ENCODE measurements around the gene ZNF438.
"Not testable (repeated sequence)": the region's sequence is repeated elsewhere in the genome, so short reads cannot be mapped to it uniquely, and the experiment has no call there.

The ZNF438 gene, protein sequence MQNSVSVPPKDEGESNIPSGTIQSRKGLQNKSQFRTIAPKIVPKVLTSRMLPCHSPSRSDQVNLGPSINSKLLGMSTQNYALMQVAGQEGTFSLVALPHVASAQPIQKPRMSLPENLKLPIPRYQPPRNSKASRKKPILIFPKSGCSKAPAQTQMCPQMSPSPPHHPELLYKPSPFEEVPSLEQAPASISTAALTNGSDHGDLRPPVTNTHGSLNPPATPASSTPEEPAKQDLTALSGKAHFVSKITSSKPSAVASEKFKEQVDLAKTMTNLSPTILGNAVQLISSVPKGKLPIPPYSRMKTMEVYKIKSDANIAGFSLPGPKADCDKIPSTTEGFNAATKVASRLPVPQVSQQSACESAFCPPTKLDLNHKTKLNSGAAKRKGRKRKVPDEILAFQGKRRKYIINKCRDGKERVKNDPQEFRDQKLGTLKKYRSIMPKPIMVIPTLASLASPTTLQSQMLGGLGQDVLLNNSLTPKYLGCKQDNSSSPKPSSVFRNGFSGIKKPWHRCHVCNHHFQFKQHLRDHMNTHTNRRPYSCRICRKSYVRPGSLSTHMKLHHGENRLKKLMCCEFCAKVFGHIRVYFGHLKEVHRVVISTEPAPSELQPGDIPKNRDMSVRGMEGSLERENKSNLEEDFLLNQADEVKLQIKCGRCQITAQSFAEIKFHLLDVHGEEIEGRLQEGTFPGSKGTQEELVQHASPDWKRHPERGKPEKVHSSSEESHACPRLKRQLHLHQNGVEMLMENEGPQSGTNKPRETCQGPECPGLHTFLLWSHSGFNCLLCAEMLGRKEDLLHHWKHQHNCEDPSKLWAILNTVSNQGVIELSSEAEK

DNA sequence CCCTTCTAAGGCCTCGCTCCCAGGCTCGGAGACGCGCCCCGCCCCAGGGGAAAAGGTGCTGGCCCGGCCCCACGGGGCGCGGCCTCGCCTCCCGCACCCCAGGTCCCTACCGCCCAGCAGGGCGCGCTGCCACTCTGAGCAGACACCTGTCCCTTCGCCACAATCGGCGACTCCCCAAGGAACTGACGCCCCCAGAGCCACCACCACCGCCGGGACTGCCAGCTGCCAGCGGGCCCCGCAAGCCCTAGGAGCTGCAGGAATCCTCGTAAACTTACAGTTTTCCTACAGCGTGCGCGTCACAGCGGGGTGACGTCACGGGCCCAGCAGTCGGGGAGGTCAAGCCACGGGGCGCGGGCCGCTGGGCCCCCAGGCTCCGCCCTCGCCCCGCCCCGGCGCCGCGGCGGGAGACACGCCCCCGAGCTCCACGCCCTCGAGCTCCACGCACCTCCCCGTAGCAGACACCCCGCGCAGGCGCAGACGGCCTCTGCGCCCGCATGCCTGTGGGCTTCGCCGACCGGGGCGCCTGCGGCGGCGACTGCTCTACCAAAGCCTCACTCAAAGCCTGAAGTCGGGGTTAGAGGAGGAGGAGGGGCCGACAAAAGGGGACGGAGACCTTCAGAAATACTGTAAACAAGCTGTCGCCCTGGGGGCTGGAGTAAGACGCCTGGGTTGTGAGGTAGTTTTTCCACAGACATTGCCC lies at the start of gene ZNF438:
ZNF438 (minus strand) TSS at position 308 of the 700 bp plus-strand sequence. CDS start 154,831 bp downstream, outside the sequence.
- DNase-seq: peak; percentile 89 to 94

DNA sequence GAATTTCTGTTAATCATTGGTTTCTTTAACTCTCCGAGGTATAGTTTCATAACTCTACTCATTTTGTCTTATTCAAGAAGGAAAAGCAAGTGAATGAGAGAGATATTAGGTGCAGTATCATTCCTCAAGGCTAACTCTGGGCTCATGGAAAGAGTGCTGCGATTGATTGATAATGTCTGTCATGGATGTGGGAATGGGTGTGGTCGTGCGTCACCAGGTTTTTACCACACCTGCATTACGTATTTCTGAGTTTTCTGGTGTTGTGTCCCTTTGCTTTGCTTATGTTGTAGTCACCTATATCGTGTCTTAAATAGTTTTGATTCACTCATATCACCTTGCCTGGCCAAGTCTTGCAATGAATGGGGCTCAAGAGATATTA lies 44.9 kb upstream of the ZNF438 start:
- no peak for DNase-seq

DNA sequence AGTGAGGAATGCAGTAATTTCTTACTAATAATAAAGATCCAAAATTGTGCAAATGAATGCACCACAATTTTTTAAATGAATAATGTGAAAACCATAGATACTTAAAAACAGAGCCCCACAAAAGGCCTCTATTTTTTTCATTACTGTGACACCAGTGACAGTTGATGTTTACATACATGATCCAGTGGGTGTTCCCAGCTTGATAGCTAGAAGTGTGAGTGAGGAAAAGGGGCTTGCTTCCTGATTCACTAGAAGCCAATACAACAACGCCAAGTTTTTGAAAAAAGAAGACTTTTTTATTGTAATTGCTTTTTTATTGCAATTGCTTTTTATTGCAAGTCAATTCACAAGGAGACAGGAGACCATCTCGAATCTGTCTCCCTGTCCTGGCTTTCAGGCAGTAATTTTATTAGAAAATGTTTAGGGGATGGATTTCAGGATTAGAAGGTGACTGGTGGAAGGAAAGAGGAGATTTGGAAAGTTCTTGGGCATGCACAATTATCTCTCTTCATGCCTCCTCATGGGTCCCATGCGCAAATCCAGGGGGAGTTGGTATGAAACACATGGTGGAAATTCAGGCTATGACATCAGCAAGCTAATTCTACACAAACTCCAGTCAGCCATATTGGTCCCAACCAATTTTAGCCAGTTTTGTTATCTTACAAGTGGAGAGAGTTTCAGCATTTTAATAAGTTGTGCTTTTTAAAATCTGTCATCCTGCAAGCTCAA lies 44.4 kb upstream of the ZNF438 start:
- no peak for DNase-seq

DNA sequence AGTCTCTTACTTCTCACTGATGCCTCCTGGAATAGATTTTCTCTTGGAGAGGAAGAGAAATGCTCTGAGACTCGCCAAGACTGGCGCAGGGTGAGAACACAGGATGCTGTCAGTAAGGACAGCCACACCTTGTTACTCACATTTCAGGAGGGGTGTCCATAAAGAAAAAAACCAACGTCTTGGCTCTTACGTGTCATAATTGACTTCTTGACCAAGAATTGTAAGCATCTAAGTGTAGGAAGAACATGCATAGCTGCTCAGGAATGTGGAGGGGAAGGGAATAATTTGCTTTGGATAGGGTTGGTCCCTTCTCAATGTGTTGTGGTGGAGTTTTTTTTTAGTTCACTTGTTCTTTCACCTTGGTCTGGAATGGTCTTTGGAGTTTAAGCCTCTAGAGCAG lies 43.8 kb upstream of the ZNF438 start:
- DNase-seq: peak; percentile 40 to 49

DNA sequence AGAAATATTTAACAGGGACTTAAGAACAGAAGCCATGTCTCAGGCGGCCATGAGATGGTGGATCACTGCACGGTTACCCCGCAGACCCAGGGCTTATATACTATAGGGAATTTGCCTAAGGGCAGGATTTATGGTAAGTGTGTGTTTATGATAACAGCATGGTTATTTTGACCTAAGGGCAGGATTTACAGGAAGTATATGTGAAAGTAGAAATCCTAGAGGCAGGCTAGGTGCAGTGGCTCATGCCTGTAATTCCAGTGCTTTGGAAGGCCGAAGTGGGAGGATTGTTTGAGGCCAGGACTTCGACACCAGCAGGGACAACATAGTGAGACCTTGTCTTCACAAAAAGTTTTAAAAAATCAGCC lies 43.0 kb upstream of the ZNF438 start:
- DNase-seq: no peak

DNA sequence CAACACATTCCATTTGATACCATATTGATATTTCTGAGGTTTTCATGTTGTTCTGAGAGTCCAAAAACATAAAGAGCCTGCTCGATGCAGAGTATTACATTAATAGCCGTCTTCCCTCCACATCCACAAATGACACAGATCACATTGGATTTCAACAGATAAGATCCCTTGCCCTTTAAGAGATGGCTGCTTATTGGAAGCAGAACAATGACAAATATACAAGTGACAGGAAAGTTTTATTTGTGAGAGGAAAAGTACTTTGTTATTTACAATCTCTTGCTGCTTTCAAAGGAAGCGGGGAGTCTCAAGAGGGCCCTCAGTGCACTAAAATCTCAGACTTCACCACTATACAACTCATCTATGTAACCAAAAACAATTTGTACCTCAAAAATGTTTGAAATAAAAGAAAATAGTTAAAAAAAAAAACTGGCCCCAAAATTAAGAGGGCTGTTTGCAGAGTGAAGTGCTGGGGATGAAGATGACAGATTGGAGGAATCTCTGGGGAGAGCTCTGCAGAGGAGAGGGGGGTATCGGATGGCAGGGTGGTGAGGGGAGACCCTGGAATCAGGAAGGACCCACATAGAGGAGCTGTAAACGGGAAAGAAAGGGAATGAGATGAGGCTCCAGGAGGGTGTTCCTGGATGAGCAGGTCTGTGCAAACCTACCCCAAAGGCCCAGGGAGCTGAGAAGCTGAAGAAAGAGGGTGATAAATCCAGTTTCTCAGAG lies 42.5 kb upstream of the ZNF438 start:
- no peak for DNase-seq

DNA sequence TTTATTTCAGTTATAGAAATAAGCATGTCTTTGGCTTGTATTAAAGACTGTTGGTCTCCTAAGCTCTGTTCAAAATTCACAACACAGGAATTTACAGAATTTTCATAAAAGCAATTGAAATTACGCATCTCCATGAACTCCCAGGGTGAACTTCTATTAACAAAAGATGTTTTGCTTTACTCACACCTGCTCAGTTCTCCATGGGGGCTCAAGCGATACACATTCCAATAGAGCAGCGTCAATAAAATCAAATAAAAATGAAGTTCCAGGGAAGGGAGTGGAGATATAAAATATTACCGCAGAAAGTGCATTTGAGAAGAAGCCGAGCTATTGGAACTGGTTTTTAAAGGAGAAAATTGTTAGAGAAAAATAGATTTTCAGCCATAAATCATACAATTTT lies 41.5 kb upstream of the ZNF438 start:
- DNase-seq: no peak

DNA sequence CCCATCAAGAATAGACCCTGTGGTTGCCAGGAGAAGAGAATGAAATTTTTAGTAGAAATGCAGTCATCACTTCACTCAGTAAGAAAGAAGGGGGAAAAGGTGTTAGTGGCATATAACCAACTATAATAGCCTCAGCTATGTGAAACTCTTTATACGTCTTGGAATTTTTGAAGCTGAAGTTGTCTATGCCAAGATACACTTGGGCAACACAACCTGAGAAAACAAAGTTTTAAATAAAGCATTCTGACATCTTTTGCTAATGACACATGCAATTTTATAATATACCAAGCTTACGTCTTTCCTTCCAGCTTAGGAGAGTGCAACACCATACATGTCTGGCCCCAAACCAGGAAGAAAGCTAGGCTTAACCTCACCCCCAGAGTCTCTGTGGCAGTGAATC lies 40.8 kb upstream of the ZNF438 start:
- DNase-seq: no peak

DNA sequence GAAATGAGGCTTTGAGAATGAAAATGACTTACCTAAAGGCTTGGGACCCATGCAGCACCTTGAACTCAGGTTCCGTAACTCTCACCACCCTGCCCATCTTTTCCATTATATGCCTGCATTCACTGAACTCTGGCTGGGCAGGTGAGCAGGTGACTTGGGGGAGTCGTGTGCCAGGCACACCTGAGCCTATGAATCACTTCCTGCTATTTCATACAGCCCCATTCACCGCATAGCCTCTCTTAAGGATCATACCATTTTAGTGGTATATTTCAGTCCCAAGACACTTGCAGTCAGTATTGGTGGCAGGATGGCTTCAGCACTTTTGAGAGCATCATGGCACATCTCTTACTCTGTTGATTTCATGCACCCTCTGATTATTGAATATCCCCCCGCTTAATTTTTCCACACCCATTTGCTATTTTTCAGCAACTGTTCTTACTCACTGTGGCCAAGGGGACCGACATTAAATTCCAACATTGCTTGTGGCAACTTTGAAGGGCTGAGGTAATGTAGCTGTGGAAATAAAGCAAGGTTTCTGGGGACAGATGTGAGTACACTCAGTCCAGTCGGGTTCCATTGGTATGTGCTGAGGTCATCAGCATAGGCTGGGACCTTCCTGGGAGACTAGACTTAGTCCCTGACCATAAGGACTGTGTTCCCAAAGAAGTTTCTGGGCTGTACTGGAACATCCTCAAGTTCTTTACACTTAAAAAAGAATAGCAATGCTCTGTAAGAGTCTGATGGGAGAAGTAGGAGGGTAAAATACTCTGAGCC lies 39.8 kb upstream of the ZNF438 start:
- no peak for DNase-seq

DNA sequence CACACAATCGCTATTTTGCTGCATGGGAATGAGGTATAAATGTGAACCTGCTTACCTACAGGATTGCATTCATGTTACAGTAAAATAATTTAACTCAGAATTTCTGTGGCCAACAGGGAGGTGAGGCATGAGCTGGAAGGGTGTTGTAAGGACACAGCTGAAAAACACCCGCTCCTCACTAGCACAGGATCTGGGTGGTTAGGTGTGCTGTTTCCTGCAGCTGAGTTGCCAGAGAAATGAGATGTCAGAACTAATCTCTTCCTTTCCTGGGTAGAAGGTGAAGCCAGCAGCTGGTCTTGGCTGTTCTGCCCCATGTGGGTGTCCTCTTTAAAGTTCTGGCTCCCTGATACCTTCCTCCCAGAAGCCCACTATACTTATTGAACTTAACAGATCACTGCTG lies 39.0 kb upstream of the ZNF438 start:
- DNase-seq: no peak

DNA sequence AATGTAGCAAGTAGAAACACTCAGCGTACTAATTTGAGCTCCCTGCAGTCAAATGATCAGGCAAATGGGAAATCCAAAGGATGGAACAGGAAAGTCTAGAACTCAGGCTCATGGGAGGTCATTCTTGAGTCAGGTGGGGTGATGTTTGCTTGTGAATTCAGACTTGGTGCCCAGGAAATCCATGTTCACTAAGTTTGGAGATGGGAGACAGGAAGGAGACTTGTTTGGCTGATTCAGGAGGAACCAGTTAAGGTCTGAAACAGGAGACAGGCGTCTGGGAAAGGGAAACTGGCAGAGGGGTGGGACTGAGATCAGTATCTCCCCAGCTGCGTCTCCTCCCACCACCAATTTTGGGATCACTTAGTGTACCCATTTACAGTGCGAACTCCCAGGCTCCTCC lies 38.4 kb upstream of the ZNF438 start:
- DNase-seq: no peak

DNA sequence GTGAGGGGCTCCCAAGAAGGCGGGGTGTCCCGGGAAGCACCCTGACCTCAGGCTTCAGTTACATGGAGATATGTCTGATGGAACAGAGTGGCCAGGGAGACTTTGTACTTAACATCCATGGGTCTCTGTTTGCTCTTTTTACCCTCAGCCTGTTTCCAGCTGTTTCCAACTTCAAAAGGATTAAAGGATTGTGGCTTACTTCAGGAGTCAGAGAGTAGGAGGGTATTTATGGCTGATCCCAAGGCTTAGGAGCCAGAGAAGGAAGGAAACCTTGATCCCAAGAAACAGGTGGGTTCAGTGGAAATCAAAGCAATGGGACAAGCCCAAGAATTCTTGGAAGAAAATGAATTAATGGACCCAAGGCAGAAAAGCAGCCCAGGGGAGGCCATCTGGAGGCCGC lies 37.7 kb upstream of the ZNF438 start:
- DNase-seq: no peak

DNA sequence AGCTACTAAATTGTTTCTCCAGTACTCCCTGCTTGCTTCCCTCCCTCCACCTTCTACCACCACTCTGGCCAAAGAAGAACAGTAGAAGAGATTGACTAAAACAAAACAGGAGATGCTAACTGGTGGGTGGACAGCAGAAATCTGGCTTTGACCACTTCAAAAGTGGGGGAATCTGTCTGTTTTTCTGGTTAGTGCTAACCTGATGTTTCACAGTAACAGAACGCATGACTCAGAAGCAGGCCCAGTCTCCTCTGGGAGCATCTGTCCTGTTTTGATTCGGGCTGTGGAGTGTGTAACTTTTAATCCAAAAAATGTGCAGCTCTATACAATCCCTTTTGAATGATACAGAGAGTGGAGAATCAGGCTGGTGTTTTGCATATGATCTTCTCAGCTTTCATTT lies 32.7 kb upstream of the ZNF438 start:
- no peak for DNase-seq

DNA sequence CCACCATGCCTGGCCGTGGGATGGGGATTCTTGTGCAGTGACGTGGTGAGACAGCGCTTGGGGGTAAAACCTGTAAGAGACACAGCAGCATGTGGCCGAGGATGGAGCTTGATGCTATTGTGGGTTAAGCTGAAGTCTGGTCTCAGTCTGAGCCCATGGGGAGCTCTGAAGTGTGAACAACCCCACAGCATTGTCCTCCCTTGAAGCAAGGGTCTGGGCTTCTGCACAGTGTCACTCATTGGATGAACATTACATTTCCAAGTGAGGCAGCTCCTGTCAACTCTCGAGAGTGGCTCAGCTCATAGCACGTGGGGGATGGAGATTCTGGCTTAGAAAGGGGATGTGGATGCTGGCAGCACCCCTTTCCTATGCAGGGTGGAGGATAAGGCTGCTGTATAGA lies 32.2 kb upstream of the ZNF438 start:
- DNase-seq: no peak

DNA sequence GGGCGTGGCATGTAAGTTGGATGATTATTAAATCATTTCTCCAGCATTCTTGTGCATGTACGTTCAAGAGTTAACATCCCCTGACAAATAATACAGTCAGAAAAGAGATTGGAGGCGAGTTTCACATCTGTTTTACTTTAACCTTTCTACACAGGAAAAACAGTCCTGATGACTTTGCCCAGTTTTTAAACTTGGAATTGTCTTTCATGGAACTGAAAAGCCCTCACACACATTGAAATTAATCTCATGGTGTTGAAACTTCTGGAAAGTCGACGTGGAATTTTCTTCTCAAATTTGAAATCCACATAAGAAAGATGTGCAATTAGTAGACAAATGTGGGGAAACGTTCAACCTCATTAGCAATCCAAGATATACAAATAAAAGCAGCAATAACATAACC lies 31.2 kb upstream of the ZNF438 start:
- DNase-seq: no peak

DNA sequence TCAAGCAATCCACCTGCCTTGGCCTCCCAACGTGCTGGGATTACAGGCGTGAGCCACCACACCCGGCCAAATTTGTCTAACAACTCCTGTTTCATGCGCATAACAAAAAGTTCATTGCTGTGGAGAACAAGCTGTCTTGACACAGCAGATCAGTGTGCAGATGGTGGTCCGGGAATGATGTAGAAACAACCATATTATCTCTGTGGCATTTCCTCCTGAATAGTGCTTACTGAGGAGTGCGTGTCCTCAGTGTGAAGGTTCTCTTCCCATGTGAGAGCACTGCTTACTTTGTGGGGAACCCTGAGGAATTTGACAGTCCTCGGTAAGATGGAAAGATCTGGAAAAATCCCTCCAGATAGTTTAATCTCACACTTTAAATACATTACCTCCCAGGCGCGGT lies 30.3 kb upstream of the ZNF438 start:
- DNase-seq: no peak

DNA sequence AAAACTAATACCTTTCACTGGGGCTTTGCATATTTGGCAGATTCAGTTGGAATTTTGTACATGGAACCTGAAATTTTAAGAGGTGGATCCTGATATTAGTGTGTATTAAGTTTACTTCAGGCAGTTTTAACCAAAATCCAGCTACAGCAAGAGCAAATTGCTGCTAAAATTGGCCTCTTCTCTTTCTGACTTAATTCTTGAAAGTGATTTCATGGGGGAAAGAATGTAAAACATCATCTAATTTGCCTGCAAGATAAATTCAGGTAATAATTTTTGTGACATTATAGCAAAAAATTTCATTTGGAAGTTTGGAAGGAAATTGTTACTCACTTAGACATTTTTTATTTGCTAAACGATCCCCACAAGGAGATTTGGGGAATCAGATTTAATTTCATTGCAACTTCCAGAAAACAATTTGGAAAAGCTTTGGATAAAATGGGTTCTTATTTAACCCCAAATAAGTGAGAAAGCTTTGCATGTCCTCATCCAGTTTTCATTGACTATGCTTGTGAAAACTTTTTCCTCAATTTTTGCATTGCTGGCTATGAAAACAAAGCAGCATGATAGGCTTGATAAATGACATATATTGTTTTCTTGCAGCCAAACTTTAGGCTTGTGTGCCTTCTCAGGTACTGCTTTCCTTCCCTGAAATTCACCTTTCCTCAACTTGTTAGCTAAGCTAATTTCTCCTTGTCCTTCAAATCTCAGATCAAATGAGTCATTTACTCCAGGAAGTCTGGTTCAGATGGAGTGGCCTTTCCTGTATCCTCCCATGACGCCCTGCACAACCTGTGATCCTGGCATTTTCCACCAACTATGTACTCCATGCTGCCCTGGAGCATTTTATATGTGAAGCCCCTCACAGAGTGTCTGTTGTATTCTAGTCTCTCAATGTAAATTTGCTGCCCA lies 27.4 kb upstream of the ZNF438 start:
- DNase-seq: no peak

DNA sequence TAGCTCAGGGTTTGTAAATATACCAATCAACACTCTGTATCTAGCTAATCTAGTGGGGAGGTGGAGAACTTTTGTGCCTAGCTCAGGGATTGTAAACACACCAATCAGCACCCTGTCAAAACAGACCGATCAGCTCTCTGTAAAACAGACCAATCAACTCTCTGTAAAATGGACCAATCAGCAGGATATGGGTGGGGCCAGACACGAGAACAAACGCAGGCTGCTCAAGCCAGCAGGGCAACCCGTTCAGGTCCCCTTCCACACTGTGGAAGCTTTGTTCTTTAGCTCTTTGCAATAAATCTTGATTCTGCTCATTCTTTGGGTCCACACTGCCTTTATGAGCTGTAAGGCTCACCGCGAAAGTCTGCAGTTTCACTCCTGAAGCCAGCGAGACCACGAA lies 25.0 kb upstream of the ZNF438 start:
- not testable (repeated sequence) for DNase-seq

DNA sequence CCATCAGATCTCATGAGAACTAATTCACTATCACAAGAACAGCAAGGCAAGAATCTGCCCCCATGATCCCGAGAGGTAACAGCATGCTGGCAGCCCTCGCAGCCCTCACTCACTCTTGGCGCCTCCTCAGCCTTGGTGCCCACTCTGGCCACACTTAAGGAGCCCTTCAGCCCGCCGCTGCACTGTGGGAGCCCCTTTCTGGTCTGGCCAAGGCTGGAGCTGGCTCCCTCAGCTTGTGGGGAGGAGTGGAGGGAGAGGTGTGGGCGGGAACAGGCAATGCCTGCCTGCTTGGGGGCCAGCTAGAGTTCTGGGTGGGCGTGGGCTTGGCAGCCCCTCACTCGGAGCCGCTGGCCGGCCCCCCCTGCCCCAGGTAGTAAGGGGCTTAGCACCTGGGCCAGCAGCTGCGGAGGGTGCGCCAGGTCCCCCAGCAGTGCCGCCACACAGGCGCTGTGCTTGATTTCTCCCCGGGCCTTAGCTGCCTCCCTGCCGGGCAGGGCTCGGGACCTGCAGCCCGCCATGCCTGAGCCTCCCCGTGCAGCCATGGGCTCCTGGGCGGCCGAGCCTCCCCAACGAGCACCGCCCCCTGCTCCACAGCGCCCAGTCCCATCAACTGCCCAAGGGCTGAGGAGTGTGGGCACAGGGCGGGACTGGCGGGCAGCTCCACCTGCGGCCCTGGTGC lies 24.0 kb upstream of the ZNF438 start:
- no peak for DNase-seq

DNA sequence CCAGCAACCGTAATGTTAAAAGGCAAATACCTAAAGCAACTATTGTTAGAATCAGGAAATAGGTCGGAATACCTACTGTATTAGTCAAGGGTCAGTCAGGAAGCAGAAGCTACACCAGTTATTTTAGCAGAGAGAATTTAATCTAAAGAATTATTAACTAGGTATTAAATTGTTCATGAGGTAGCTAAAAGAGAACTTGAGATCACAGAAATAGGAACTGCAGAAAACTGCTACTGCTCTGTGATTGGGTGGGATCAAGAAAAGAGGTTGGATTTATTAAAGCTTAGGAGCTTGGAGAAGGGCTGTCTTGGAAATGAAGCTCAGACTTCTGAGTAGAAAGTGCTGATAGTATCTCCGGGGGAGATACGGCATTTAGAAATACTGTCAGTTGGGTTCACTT lies 20.0 kb upstream of the ZNF438 start:
- DNase-seq: peak in 1 of 2 experiments; percentile 58
